ENCODE results near the gene TPRG1L. TPM values are rescaled to one million over a fixed set of nuclear protein-coding genes. Genes with fewer than 3 reads are reported as not detected.

TPRG1L gene
- total and polyA plus RNA-seq, 2 donors from 2014 or later, result 37.1 to 72.4 TPM

DNA sequence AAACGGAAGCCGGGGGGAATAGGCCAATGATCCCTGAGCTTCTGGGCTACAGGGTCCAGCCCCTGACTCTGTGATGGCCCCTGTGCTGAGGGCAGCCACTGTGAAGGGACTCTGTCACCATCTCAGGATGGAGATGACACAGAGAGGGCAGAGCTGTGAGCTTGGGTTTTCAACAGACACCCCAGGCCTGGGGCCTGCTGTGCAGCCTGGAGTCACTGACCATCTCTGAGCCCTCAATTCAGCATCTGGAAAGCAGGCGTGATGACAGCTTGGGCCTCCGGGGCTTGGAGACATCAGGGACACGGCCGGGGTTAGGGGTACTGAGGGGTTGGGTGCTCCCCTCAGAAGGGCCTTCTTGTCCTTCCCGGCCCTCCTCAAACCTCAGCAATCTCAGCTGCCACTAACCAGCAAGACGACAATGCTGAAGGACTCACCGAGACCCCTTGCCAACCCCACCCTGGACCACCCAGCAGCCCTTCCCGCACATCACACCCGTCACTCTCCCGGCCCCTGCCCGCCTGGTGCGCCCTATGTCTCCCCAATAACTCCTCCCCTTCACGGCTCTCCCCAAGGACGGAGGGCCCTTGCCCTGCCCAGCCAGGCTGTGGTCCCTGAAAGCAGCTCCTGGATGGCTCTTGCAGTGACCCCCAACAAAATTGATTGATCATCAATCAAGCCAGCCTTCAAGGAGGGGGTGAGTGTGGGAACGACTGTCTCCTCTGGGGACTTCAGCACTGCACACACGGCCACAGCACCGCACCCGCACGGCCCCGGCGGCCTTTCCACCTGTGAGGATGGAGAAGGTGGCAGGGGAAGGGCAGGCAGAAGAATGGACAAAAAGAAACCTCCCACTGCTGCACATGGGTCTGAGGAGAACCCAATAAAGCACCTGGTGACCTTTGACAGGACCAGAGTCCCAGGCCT lies 17.8 kb upstream of the TPRG1L start:
- intact Hi-C loops (cut with DNase I), result no loop called here
- no peaks in the 10 kb centered on the region for H3K9me3 ChIP-seq (ENCODE audit: control insufficient read depth in 2 of 3, insufficient read depth in 1 of 3, low read length in 3 of 3)
- FAIRE-seq (no peak), DNase-seq (no peak)
- H3K4me3 ChIP-seq (ENCODE audit: low read length in 3 of 3), result no peak overlapping the region
- no peaks in the 10 kb centered on the region for H3K36me3 ChIP-seq (ENCODE audit: control insufficient read depth in 2 of 3, insufficient read depth in 3 of 3, low read length in 3 of 3)
- H3K27me3 ChIP-seq (ENCODE audit: control insufficient read depth, insufficient read depth, low read length), result no peaks in the 10 kb centered on the region
- H3K9ac ChIP-seq (ENCODE audit: low read length in 3 of 3), result no peak overlapping the region
- peaks cover 0 to 10% (median 0%) of the 10 kb centered on the region in 3 donors for H3K4me1 ChIP-seq (ENCODE audit: control insufficient read depth in 2 of 3, insufficient read depth in 2 of 3, low read depth in 1 of 3, low read length in 3 of 3)
- TF ChIP-seq, protein P1, sequence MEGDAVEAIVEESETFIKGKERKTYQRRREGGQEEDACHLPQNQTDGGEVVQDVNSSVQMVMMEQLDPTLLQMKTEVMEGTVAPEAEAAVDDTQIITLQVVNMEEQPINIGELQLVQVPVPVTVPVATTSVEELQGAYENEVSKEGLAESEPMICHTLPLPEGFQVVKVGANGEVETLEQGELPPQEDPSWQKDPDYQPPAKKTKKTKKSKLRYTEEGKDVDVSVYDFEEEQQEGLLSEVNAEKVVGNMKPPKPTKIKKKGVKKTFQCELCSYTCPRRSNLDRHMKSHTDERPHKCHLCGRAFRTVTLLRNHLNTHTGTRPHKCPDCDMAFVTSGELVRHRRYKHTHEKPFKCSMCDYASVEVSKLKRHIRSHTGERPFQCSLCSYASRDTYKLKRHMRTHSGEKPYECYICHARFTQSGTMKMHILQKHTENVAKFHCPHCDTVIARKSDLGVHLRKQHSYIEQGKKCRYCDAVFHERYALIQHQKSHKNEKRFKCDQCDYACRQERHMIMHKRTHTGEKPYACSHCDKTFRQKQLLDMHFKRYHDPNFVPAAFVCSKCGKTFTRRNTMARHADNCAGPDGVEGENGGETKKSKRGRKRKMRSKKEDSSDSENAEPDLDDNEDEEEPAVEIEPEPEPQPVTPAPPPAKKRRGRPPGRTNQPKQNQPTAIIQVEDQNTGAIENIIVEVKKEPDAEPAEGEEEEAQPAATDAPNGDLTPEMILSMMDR (IDR thresholded peaks at IDR 0.05; ENCODE audit: borderline replicate concordance, extremely low read depth, insufficient read depth), result no peak
- H3K27ac ChIP-seq (ENCODE audit: low read depth in 2 of 2, low read length in 2 of 2), result no peak overlapping the region

DNA sequence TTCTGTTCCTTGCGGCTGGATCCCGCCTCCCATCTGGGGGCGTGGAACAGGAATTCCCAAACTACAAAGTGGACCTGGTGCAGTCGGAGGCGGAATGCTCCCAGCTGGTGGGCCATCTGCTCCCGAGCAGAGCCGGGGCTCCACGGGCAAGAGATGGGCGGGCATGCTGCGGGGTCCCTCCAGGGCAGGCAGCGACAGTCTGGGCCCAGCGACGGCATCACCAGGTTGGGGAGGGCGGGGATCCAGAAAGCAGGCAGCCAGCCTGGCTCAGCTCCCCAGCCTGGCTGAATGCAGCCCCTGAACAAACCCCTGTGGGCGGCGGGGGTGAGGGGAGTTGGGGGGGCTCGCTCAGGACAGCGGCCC lies 17.1 kb upstream of the TPRG1L start:
- TF ChIP-seq, protein P1 (IDR thresholded peaks at IDR 0.05; ENCODE audit: borderline replicate concordance, extremely low read depth, insufficient read depth), result no peak
- Histone ChIP-seq H3K27me3 (ENCODE audit: control insufficient read depth, insufficient read depth, low read length) (no peaks in the 10 kb centered on the region), H3K4me3 (ENCODE audit: low read length in 3 of 3) (no peak overlapping the region), H3K9ac (ENCODE audit: low read length in 3 of 3) (no peak overlapping the region), H3K4me1 (ENCODE audit: control insufficient read depth in 2 of 3, insufficient read depth in 2 of 3, low read depth in 1 of 3, low read length in 3 of 3) (peaks cover 0 to 10% (median 0%) of the 10 kb centered on the region in 3 donors), H3K27ac (ENCODE audit: low read depth in 2 of 2, low read length in 2 of 2) (no peak overlapping the region), H3K9me3 (ENCODE audit: control insufficient read depth in 2 of 3, insufficient read depth in 1 of 3, low read length in 3 of 3) (no peaks in the 10 kb centered on the region), H3K36me3 (ENCODE audit: control insufficient read depth in 2 of 3, insufficient read depth in 3 of 3, low read length in 3 of 3) (no peaks in the 10 kb centered on the region)
- no peak for DNase-seq
- no peak for FAIRE-seq
- intact Hi-C loops (cut with DNase I), result no loop called here

DNA sequence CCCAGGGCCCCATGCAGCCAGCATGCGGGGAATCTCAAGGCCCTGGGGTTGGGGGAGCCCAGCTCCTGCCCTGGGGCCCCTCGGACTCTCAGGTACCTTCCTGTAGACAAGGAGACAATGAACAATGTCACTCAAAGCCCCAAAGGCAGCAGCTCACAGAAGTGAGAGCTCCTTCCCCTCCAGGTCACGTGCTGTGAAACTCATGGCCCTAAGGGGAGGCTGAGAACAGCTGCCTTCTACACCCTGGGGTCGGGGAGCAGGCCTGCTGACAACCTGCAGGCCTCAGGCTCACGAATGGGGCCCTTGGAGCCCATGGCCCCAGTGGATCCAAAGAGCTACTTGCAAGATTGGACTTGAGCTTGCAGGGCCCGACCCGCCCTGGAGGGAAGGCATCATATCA lies 16.7 kb upstream of the TPRG1L start:
- FAIRE-seq (no peak), DNase-seq (no peak)
- intact Hi-C loops (cut with DNase I), result no loop called here
- no peak overlapping the region for H3K9ac ChIP-seq (ENCODE audit: low read length in 3 of 3)
- no peaks in the 10 kb centered on the region for H3K27me3 ChIP-seq (ENCODE audit: control insufficient read depth, insufficient read depth, low read length)
- no peak overlapping the region for H3K27ac ChIP-seq (ENCODE audit: low read depth in 2 of 2, low read length in 2 of 2)
- H3K9me3 ChIP-seq (ENCODE audit: control insufficient read depth in 2 of 3, insufficient read depth in 1 of 3, low read length in 3 of 3), result no peaks in the 10 kb centered on the region
- H3K36me3 ChIP-seq (ENCODE audit: control insufficient read depth in 2 of 3, insufficient read depth in 3 of 3, low read length in 3 of 3), result no peaks in the 10 kb centered on the region
- H3K4me3 ChIP-seq (ENCODE audit: low read length in 3 of 3), result no peak overlapping the region
- H3K4me1 ChIP-seq (ENCODE audit: control insufficient read depth in 2 of 3, insufficient read depth in 2 of 3, low read depth in 1 of 3, low read length in 3 of 3), result peaks cover 0 to 10% (median 0%) of the 10 kb centered on the region in 3 donors
- TF ChIP-seq, protein P1 (IDR thresholded peaks at IDR 0.05; ENCODE audit: borderline replicate concordance, extremely low read depth, insufficient read depth), result no peak

Measured in kidney (tissue), 14 donors.